Hematopoietic multipotent progenitor cell (in vitro differentiated cells): ENCODE measurements around the gene RAB3B. TPM values are rescaled to one million over a fixed set of nuclear protein-coding genes. Genes with fewer than 3 reads are reported as not detected.
"Not testable (repeated sequence)": the region's sequence is repeated elsewhere in the genome, so short reads cannot be mapped to it uniquely, and the experiment has no call there.

Source experiments
- DNase-seq, 3 donors: peaks; one replicate each; pipeline ENCODE4 v3.0.0-alpha.2; 2011 to 2015; ENCODE audit warnings: low read depth in 2 of 3, low spot score in 2 of 3
- total RNA-seq: library from RNA; depleted of rRNA; stranded (reverse); fragments of >200 nt; gene quantifications from one replicate; pipeline ENCODE4 v1.2.3, GENCODE V29; 2012

Gene RAB3B
- total RNA-seq, 1 donor: under 0.01 TPM

GRCh38 chr1:51924455-51924854 is 66.0 kb downstream of the RAB3B start:
- DNase-seq: no peak

DNA sequence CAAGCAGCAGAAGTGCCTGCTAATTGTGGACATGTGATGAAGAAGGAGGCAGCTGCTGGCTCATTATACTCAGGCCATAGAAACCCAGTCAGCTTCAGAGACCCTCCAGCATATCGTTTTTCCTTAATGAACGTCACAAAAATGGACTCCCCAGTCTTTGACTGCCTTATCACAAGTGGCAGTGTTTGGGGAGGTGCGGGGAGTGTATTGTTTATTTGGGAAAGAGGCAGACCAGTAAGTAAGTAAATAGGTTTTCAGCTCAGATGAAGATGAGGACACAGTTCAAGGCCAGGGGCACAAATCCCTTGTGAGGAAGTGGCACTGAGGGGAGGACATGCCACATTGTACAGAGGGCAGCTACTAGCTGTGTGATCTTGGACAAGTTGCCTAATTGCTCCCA is 68.5 kb downstream of the RAB3B start:
- no peak for DNase-seq

DNA sequence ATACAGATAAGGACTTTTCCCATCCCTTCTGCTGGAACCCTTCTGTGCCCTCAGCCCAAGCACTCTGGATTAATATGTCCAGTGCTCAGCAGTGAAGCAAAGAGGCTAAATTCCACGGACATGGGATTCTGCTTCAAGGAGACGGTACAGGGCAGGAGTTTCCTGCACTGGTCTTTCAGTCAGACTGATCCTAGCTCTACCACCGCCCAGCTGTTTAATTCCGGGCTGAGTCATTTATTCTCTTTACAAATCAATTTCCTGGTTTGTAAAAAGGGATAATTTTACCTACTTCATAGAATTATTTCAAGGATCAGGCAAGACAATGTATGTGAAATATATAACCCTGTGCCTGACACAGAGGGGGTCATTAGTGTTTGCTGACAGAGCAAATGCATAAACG is 70.4 kb downstream of the RAB3B start:
- no peak for DNase-seq

DNA sequence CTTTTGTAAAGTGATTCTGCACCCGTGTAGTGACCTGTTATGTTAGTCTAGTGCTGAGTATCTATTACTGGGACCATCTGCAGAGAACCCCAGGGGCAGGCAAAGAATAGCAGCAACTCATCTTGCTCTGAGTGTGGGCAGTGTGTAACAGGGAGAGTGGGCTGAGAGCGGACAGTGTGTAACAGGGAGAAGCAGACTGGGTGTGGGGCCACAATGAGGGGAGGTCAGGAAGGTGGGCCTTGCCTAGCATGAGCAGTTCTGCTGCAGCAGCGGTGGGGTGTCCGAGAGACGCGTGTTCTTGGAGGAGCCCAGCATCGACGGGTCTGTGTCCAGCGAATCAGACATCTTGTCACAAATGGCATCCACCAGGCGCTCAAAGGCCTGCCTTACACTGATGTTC is 70.8 kb downstream of the RAB3B start:
- no peak for DNase-seq

GRCh38 chr1:51916587-51917405 is 73.7 kb downstream of the RAB3B start:
- DNase-seq: no peak

DNA sequence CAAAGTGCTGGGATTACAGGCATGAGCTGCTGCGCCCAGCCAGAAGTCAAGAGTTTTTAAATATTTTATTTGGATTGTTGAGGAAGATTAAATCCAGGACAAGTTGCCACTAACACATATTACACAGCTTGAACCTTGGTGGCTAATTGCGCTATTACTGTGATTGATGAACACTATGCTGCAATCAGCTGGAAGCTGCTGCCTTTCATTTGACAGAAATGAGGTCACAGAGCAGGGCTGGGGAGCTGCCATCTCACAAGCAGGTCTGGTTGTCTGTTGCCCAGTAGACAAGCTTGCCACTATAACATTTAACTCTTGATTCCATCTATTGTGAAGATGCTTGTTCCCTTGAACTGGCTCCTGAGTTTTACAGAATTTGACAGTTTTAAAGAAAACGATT is 74.5 kb downstream of the RAB3B start:
- no peak for DNase-seq

DNA sequence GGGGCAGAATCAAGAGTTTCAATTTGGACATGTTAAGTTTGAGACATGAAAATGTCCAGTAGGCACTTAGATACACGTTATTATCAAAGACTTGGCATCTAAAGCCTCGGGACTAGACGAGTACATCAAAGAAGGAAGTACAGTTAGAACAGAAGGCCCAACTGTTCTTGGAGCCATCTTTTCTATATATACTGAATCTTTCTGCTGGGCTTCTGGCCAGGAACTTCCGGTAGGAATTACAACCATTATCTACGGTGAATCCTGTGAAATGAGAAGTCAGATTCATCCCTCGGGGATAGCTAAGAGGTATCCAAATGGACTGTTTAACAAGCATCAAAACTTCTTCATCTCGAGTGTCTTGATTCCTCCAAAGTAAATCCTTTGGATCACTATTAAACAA is 77.6 kb downstream of the RAB3B start:
- DNase-seq: no peak

- DNase-seq: no peak
These were observed 80.1 kb downstream of the RAB3B start for GRCh38 chr1:51910221-51911000.

DNA sequence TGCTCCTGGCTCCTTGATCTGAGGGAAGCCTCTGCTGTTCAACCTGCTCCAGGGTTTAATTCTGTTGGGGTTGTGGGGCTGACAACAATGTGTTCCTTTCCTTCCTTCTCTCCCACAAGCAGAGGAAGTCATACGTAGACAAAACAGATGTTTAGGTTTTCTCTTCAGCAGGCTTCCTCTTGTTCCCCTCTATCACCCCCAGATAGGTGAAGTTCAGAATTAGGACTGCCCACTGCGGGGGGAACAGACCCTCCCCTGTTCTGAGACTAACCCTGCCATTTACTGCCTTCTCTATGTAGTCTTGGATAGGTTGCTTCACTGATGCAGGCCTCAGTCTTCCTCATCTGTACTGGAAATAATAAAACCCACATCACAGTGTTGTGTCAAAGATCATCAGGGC is 82.0 kb downstream of the RAB3B start:
- peak in 1 of 3 donors; percentile 15 for DNase-seq

DNA sequence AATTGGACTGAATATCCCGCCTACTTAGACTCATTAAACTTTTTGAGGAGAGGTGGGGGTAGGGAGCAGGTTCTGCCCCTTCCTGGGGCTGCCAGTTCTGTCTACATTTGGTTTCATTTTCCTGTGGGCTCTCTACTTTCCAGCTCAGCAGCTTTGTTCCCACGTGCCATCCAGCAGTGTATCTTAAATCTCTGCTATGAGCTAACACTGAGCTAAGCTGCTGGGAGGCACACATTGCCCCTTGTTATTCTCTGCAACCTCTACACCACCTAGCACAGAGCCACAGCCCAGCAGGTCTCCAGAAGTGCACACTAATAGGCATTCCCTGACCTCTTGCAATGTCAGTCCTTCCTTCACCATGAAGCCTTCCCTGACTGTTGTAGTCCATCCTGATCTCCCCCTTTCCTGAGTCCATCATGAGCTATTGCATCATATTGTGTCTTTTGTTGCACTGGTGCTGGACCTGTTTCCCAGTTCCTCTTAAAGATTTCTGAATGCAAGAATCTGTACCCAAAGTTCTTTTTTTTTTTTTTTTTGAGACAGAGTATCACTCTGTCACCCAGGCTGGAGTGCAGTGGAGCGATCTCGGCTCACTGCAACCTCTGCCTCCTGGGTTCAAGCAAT is 83.3 kb downstream of the RAB3B start:
- DNase-seq: no peak

DNA sequence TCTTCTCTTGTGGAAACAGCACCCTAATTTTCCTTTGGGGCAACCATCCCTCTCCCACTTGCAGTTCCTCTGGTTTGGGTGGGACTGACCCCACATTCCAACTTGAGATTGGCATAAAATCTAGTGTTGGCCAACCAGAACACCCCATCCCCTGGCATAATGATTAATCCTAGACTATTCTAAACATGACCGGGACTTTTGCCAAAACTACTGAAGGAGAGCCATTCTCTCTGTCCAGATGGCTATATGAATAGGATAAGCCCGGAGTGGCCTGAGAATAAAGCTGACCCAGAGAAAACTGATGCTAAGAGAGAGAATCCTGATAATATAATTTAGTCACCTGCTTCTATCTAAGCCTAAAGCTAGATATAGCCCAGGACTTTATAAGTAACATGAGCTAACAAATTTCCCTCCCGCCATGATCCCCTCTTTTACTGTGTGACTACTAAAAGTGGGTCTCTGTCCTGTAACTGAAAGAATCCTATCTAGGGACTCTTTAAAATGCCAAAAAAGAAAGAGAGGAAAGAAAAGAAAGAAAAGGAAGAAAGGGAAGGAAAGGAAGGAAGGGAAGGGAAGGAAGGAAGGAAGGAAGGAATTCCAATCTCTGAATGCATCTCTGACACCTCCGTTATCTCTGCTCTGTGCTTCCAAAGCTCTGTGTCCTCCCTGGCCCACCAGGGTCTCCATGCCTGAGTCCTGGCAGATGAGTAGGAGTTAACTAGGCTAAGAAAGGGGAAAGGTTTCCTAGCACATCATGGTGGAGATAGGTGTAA is 84.0 kb downstream of the RAB3B start:
- DNase-seq: no peak

GRCh38 chr1:51902456-51902855 is 88.0 kb downstream of the RAB3B start:
- no peak for DNase-seq

- DNase-seq: no peak
These were observed 89.3 kb downstream of the RAB3B start for GRCh38 chr1:51901151-51901550.

DNA sequence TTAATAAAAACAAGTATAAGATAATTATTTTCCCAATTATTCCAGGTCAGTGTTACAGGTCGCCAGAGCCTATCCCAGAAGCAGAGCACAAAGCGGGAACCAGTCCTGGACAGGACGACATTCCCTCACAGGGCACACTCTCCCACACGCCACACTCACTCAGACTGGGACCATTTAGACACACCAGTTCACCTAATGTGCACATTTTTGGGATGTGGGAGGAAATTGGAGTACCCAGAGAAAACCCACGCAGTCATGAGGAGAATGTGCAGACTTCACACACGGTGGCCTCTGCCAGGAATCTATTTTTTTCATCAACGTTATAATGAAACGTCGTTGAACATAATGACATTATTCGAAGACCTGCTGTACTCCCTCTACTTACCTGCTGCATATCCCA is 91.5 kb downstream of the RAB3B start:
- no peak for DNase-seq

- DNase-seq: no peak
These were observed 92.3 kb downstream of the RAB3B start for GRCh38 chr1:51898090-51898734.

DNA sequence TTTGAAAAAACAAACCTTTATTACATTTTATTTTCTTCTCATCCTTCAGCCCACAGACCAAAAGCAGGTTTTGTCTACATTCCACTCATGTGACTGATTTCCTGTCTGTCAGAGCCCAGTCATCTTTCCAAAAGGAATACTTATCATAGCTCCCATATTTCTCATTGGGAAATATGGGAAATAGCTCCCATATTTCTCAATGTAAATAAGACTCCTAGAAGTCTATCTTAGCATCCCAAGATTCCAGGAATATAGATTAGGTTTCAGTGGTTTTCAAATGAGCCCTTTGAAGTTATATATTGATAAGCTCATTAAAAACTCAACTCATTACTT is 92.8 kb downstream of the RAB3B start:
- no peak for DNase-seq

DNA sequence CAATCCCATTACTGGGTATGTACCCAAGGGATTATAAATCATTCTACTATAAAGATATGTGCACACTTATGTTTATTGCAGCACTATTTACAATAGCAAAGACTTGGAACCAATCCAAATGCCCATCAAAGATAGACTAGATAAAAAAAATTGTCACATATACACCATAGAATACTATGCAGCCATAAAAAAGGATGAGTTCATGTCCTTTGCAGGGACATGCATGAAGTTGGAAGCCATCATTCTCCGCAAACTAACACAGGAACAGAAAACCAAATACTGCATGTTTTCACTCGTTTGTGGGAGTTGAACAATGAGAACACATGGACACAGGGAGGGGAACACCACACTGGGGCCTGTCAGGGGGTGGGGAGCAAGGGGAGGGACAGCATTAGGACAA is 95.8 kb downstream of the RAB3B start:
- DNase-seq: not testable (repeated sequence)

DNA sequence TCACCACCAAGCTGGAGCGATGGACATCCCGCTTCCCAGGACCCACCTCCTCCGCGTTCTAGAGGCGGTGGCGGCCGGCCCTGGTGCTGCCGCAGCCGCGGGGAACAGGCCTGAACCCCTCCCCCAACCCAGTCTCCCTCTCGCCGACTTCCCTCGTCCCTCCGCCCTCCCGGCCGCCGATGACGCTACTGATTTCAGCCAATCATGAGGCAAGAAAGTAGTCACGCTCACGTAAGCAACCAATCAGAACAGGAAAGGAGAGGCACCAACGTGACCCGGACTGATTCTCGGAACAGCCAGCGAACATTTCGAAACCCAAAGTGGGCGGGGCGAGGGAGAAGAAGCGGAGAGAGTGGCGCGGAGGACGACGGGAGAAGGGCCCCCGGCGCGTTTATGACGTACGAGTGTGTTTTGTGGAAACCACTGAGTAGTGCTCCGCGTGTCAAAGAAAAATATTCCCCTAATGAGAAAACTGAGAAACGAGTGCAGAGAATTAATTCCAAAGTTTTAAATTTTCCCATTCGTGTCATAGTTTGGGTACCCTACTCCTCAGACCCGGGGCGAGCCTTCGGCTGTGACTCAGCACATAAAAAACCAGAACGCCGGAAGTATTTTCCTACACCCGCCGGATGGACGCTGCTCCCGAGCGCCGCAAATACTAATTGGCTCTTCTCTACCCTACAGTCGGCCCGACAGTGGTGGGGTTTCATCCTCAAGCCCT is 111.7 kb downstream of the RAB3B start, which contains the start of gene NRDC:
NRDC (minus strand) TSS at position 112 of the 721 bp plus-strand sequence. CDS start 112 bp downstream, outside the sequence.
- peak; percentile 98 to 100 (median 100) for DNase-seq

DNA sequence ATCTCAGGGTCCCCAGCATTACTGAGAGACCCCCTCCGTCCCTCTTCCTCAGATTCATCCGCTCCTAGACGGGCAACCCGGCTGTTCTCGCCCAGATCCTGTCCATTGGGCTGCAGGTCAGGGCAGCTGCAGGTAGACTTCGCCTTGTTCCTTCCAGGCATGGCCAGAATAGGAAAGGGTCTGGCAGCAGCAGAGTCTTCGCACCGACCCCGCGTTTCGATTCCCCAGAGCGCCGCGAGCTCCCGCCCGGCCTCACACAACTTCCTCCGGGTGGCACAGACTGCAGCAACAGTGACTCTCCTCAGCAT is 112.2 kb downstream of the RAB3B start:
- DNase-seq: peak in 2 of 3 donors; percentile 7 to 40
